Measurements from ENCODE around the gene TMEM131L. TPM values are rescaled to one million over a fixed set of nuclear protein-coding genes. Genes with fewer than 3 reads are reported as not detected.

TMEM131L gene
- total RNA-seq, 1 experiment from 2014 or later = 14.6 TPM

DNA sequence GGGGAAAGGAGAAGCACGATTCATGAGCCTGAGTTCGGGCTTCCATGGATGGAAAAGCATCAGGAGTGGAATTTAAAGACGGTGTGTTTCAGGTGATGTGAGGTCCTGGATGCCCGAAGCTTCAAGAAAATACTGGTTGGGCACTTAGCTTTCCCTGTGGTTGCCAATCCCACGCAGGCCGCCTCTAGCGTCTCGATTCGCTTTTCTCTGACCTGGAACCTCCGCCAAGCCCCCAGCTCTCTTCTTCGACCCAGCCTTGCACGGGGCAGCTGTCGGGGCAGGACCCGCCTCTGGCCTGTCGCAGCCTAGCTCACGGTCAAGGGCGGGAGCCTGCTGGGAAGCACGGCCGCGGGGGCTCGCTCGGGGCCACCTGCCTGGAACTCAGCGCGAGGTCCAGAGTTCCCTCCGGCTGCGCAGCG is 217.6 kb downstream of the TMEM131L start:
- Mint-ChIP-seq H3K9me3 (peaks cover 17 to 32% of the 10 kb centered on the region in 2 experiments), H3K36me3 (ENCODE audit: insufficient read depth in 1 of 3, low read depth in 3 of 3) (peaks cover 15 to 17% (median 15%) of the 10 kb centered on the region in 3 experiments), H3K4me3 (peak overlapping the region; percentile 58 to 74), H3K27me3 (ENCODE audit: low read depth) (peaks cover 65% of the 10 kb centered on the region), H3K27ac (no peak overlapping the region), H3K4me1 (peaks cover 11% of the 10 kb centered on the region in 2 experiments)
- no peak overlapping the region for H2BK120ac ChIP-seq (ENCODE audit: low read depth, low read length, poor library complexity, severe bottlenecking)
- no peaks in the 10 kb centered on the region for H3K79me2 ChIP-seq (ENCODE audit: insufficient read depth, low read length)
- no peak overlapping the region for H2BK5ac ChIP-seq (ENCODE audit: insufficient read length, low read length)
- no peak overlapping the region for H4K91ac ChIP-seq (ENCODE audit: insufficient read length, low read depth, low read length)
- H3K9ac ChIP-seq (ENCODE audit: extremely low read depth, insufficient read length, low read length) = no peak overlapping the region
- H2AK5ac ChIP-seq (ENCODE audit: insufficient read length, low read length) = no peak overlapping the region
- no peaks in the 10 kb centered on the region for H3K79me1 ChIP-seq (ENCODE audit: insufficient read depth, low read depth, low read length, poor library complexity, severe bottlenecking)
- no peak overlapping the region for H2BK15ac ChIP-seq (ENCODE audit: low read depth, low read length)
- no peak overlapping the region for H3K56ac ChIP-seq (ENCODE audit: insufficient read length, low read depth, low read length)
- DNase-seq = no peak
- H3K4ac ChIP-seq (ENCODE audit: low read depth, low read length) = no peak overlapping the region
- no peak overlapping the region for H3K23ac ChIP-seq (ENCODE audit: insufficient read length, low read depth, low read length)
- no peak overlapping the region for H3K18ac ChIP-seq (ENCODE audit: insufficient read length, low read depth, low read length)
- H2AFZ ChIP-seq (ENCODE audit: low read length) = no peak overlapping the region
- TF ChIP-seq, protein P1, sequence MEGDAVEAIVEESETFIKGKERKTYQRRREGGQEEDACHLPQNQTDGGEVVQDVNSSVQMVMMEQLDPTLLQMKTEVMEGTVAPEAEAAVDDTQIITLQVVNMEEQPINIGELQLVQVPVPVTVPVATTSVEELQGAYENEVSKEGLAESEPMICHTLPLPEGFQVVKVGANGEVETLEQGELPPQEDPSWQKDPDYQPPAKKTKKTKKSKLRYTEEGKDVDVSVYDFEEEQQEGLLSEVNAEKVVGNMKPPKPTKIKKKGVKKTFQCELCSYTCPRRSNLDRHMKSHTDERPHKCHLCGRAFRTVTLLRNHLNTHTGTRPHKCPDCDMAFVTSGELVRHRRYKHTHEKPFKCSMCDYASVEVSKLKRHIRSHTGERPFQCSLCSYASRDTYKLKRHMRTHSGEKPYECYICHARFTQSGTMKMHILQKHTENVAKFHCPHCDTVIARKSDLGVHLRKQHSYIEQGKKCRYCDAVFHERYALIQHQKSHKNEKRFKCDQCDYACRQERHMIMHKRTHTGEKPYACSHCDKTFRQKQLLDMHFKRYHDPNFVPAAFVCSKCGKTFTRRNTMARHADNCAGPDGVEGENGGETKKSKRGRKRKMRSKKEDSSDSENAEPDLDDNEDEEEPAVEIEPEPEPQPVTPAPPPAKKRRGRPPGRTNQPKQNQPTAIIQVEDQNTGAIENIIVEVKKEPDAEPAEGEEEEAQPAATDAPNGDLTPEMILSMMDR (conservative IDR thresholded peaks at IDR 0.05) = no peak
- H4K8ac ChIP-seq (replicated peaks; ENCODE audit: insufficient read length, low read depth, low read length) = no peak overlapping the region
- no peak overlapping the region; the same call in 1 of the 2 replicates for H3K14ac ChIP-seq (ENCODE audit: insufficient read depth, low read length)
- no peak overlapping the region for H3K27ac ChIP-seq (ENCODE audit: insufficient read length, low read depth, low read length)
- no peak overlapping the region for H2BK20ac ChIP-seq (ENCODE audit: low read depth, low read length, poor library complexity, severe bottlenecking)
- H2BK12ac ChIP-seq (ENCODE audit: insufficient read length, low read depth, low read length) = no peak overlapping the region
- H4K5ac ChIP-seq (ENCODE audit: insufficient read length, low read depth, low read length) = no peak overlapping the region
- peak overlapping the region; percentile 81 for H3K4me2 ChIP-seq (ENCODE audit: insufficient read depth, insufficient read length, low read length)
- no CpG with 5 or more reads among the region's 27 CpGs for WGBS (ENCODE audit: extremely low coverage, insufficient read length, low lambda C conversion rate)
- H3K27me3 ChIP-seq (ENCODE audit: insufficient read depth, low read length) = peaks cover 20% of the 10 kb centered on the region
- peaks cover 15% of the 10 kb centered on the region for H3K9me3 ChIP-seq (ENCODE audit: control insufficient read depth, low read depth, low read length)
- no peaks in the 10 kb centered on the region for H4K20me1 ChIP-seq (ENCODE audit: control insufficient read depth, insufficient read depth, insufficient read length)
- no peak overlapping the region for H3T11ph ChIP-seq (ENCODE audit: low read length)
- H3K23me2 ChIP-seq (ENCODE audit: insufficient read length, low read depth, low read length, poor library complexity, severe bottlenecking) = peaks cover 15% of the 10 kb centered on the region
- H3K4me1 ChIP-seq (ENCODE audit: insufficient read depth, low read length) = no peaks in the 10 kb centered on the region; the same call in 1 of the 2 replicates

Measured in H9 (cell line).